GM11168 (cell line): Measurements from ENCODE around the gene MRPL54.

Experiments
- in situ Hi-C: fragments of 300-500 bp; cut with MboI; formaldehyde crosslinking; loops from one replicate; pipeline ENCODE4 v1.12.0; 2022; ENCODE audit warnings: low sequenced_read_pairs; ENCODE audit not compliant: unreplicated experiment

The MRPL54 gene

GRCh38 chr19:3767050-3767449, 4.6 kb downstream of the MRPL54 start:
- in situ Hi-C loops: no loop called here

GRCh38 chr19:3768015-3768747, 5.7 kb downstream of the MRPL54 start:
- in situ Hi-C loops: no loop called here

- in situ Hi-C loops: no loop called here
Observed at GRCh38 chr19:3768748-3769099, 6.2 kb downstream of the MRPL54 start.

- in situ Hi-C loops: no loop called here
Observed at GRCh38 chr19:3769494-3769893, 7.0 kb downstream of the MRPL54 start.

GRCh38 chr19:3770136-3770999, 7.9 kb downstream of the MRPL54 start:
- in situ Hi-C loops: no loop called here

- in situ Hi-C loops: no loop called here
Observed at GRCh38 chr19:3771000-3771905, 8.8 kb downstream of the MRPL54 start.

GRCh38 chr19:3771906-3772455, 9.5 kb downstream of the MRPL54 start, which contains the start of gene RAX2:
RAX2 (minus strand) TSS chr19:3772228; CDS start chr19:3771742, 486 bp downstream.
- in situ Hi-C loops: no loop called here

- in situ Hi-C loops: no loop called here
Observed at GRCh38 chr19:3773814-3774515, 11.5 kb downstream of the MRPL54 start.

- in situ Hi-C loops: no loop called here
Observed at GRCh38 chr19:3774621-3775373, 12.3 kb downstream of the MRPL54 start.

GRCh38 chr19:3775374-3775711, 12.9 kb downstream of the MRPL54 start:
- in situ Hi-C loops: no loop called here

- in situ Hi-C loops: no loop called here
Observed at GRCh38 chr19:3775831-3776230, 13.3 kb downstream of the MRPL54 start.

GRCh38 chr19:3776479-3777040, 14.1 kb downstream of the MRPL54 start:
- in situ Hi-C loops: no loop called here

- in situ Hi-C loops: no loop called here
Observed at GRCh38 chr19:3778104-3778867, 15.8 kb downstream of the MRPL54 start.

GRCh38 chr19:3778899-3779723, 16.6 kb downstream of the MRPL54 start:
- in situ Hi-C loops: no loop called here

- in situ Hi-C loops: no loop called here
Observed at GRCh38 chr19:3780786-3781304, 18.4 kb downstream of the MRPL54 start.

GRCh38 chr19:3781603-3782002, 19.1 kb downstream of the MRPL54 start:
- in situ Hi-C loops: no loop called here

GRCh38 chr19:3782330-3782729, 19.8 kb downstream of the MRPL54 start:
- in situ Hi-C loops: no loop called here
